Endothelial cell of umbilical vein (primary cell): ENCODE measurements around the gene VPS51. TPM values are rescaled to one million over a fixed set of nuclear protein-coding genes. Genes with fewer than 3 reads are reported as not detected.

Experiments
- BruUV-seq: library from RNA; stranded (reverse); fragments of 400-500 nt; replicated peaks from 2 replicates; lab custom pipeline; 2021; lab: Mats Ljungman, UMichigan
- CTCF ChIA-PET: fragments of 300-600, 350-600 bp; sonication (Branson Sonifier 250); formaldehyde crosslinking; loops from one replicate; lab custom pipeline; 2021; ENCODE audit warnings: antibody characterized with exemption, inconsistent platforms; lab: Charles Lee
- POLR2A ChIA-PET: fragments of 300-600, 350-600 bp; sonication (Branson Sonifier 250); formaldehyde crosslinking; loops from one replicate; lab custom pipeline; 2021; ENCODE audit warnings: antibody characterized with exemption, inconsistent platforms; lab: Charles Lee
- DNase-seq: peaks from one replicate; pipeline ENCODE4 v3.0.0-alpha.2; 2011; ENCODE audit warnings: low read depth, low spot score
- FAIRE-seq: peaks from 2 replicates; lab custom pipeline; 2011; peaks lifted over from hg19 to GRCh38; lab: Jason Lieb, UNC
- H2AFZ ChIP-seq: 2 replicates; pipeline ENCODE4 v1.6.0; 2012; ENCODE audit warnings: low read depth, low read length, control low read depth, inconsistent platforms
- H3K27ac ChIP-seq: 2 replicates; pipeline ENCODE4 v1.5.1; 2011; ENCODE audit warnings: low read depth, mild to moderate bottlenecking, control low read depth, low read length, moderate library complexity; ENCODE audit not compliant: insufficient read depth
- H3K27me3 ChIP-seq, 2 experiments: 2 replicates each; pipeline versions ENCODE4 v1.6.0 to v1.6.1; 2011; ENCODE audit warnings: low read length in 2 of 2, mixed read lengths in 1 of 2; ENCODE audit not compliant: control insufficient read depth in 2 of 2, insufficient read depth in 2 of 2
- H3K36me3 ChIP-seq, 2 experiments: 2 replicates in 1 of 2; 3 replicates in 1 of 2; pipeline ENCODE4 v1.5.1; 2011; ENCODE audit warnings: low read length in 2 of 2, mild to moderate bottlenecking in 1 of 2, moderate library complexity in 1 of 2; ENCODE audit not compliant: control insufficient read depth in 2 of 2, insufficient read depth in 2 of 2; ENCODE audit errors: extremely low read depth in 1 of 2
- H3K4me1 ChIP-seq: 3 replicates; pipeline ENCODE4 v1.5.1; 2011; ENCODE audit warnings: mild to moderate bottlenecking, low read length; ENCODE audit not compliant: control insufficient read depth, insufficient read depth; ENCODE audit errors: extremely low read depth
- H3K4me2 ChIP-seq: 2 replicates; pipeline ENCODE4 v1.6.1; 2011; ENCODE audit warnings: low read length, control low read depth, mixed read lengths; ENCODE audit not compliant: insufficient read depth
- H3K4me3 ChIP-seq, 3 experiments: fragments of 200-600 bp in 1 of 3; sonication (generic), shearing (Covaris generic) in 1 of 3; replicated peaks in 1 of 3; 2 replicates each; pipeline ENCODE4 v1.5.1; 2011 to 2016; ENCODE audit warnings: control low read depth in 3 of 3, low read length in 3 of 3, mild to moderate bottlenecking in 2 of 3, inconsistent platforms in 1 of 3, low read depth in 1 of 3, moderate library complexity in 1 of 3; ENCODE audit not compliant: insufficient read depth in 1 of 3
- H3K79me2 ChIP-seq: 2 replicates; pipeline ENCODE4 v1.6.0; 2012; ENCODE audit warnings: low read length, inconsistent platforms; ENCODE audit not compliant: control insufficient read depth, insufficient read depth
- H3K9ac ChIP-seq: replicated peaks from 2 replicates; pipeline ENCODE3; 2011; ENCODE audit warnings: low read length, control low read depth; ENCODE audit not compliant: insufficient read depth; ENCODE audit errors: extremely low read depth
- H3K9me1 ChIP-seq: replicated peaks from 3 replicates; pipeline ENCODE4 v1.6.0; 2011; ENCODE audit warnings: mild to moderate bottlenecking, low read length; ENCODE audit not compliant: control insufficient read depth, insufficient read depth; ENCODE audit errors: extremely low read depth
- H3K9me3 ChIP-seq: replicated peaks from 2 replicates; pipeline ENCODE4 v1.5.1; 2012; ENCODE audit warnings: low read length, inconsistent platforms; ENCODE audit not compliant: control insufficient read depth, insufficient read depth
- H4K20me1 ChIP-seq: replicated peaks from 2 replicates; pipeline ENCODE3; 2011; ENCODE audit warnings: mild to moderate bottlenecking, low read length; ENCODE audit not compliant: control insufficient read depth, insufficient read depth; ENCODE audit errors: extremely low read depth
- CTCF ChIP-seq, 2 donors: IDR thresholded peaks; 1 replicate in 1 of 2; 2 replicates in 1 of 2; pipeline ENCODE4 v1.5.1; 2011; ENCODE audit warnings: low read length in 2 of 2, mild to moderate bottlenecking in 2 of 2, moderate library complexity in 2 of 2, control low read depth in 1 of 2, inconsistent platforms in 1 of 2, low read depth in 1 of 2; ENCODE audit not compliant: insufficient read depth in 1 of 2; ENCODE audit errors: extremely low read depth in 1 of 2
- EZH2 ChIP-seq: IDR thresholded peaks from 2 replicates; pipeline ENCODE4 v1.6.1; 2012; ENCODE audit warnings: borderline replicate concordance, low read depth, mild to moderate bottlenecking, moderate library complexity, low read length, inconsistent platforms; ENCODE audit not compliant: severe bottlenecking
- FOS ChIP-seq: IDR thresholded peaks from 2 replicates; pipeline ENCODE4 v1.6.1; 2011; ENCODE audit warnings: mild to moderate bottlenecking, low read length, moderate library complexity, borderline replicate concordance; ENCODE audit not compliant: insufficient read depth
- GATA2 ChIP-seq: IDR thresholded peaks from 2 replicates; pipeline ENCODE4 v1.7.0; 2011; ENCODE audit warnings: low read depth, mild to moderate bottlenecking, moderate library complexity, mixed read lengths, low read length; ENCODE audit not compliant: insufficient read length, insufficient read depth
- JUN ChIP-seq: IDR thresholded peaks from 2 replicates; pipeline ENCODE4 v1.6.1; 2011; ENCODE audit warnings: borderline replicate concordance, low read depth; ENCODE audit not compliant: insufficient read length, insufficient read depth
- MYC ChIP-seq: IDR thresholded peaks from one replicate; pipeline ENCODE4 v1.6.1; 2011; ENCODE audit warnings: mild to moderate bottlenecking, low read depth, low read length
- POLR2A ChIP-seq: IDR thresholded peaks from 2 replicates; pipeline ENCODE4 v1.6.1; 2012; ENCODE audit warnings: low read depth, mild to moderate bottlenecking, control low read depth, low read length
- POLR2AphosphoS5 ChIP-seq: IDR thresholded peaks from 2 replicates; pipeline ENCODE4 v1.6.1; 2012; ENCODE audit warnings: low read depth, mild to moderate bottlenecking, control low read depth, low read length, moderate library complexity; ENCODE audit not compliant: insufficient read depth
- dilution Hi-C: fragments of 300-500 bp; cut with MboI; formaldehyde crosslinking; loops from one replicate; pipeline ENCODE4 v1.15.0; 2019; ENCODE audit warnings: low sequenced_read_pairs; ENCODE audit not compliant: extremely low pct_ligation_motif_present
- intact Hi-C: fragments of 100-400 bp; cut with micrococcal nuclease; formaldehyde crosslinking; loops from one replicate; pipeline ENCODE4 v1.10.0; 2022
- polyA plus RNA-seq, 4 experiments: library from polyadenylated mRNA; depleted of rRNA in 3 of 4; stranded (reverse) in 3 of 4; unstranded in 1 of 4; fragments of >200 nt; gene quantifications; 2 replicates each; pipeline versions ENCODE4 v1.2.1 to v1.2.3, GENCODE V29; 2011 to 2012; ENCODE audit warnings: missing spikeins in 1 of 4
- total RNA-seq: library from RNA; stranded (reverse); gene quantifications from 2 replicates; pipeline ENCODE4 v1.2.3, GENCODE V29; 2021
- TF ChIP-seq, protein P1 (sequence below): IDR thresholded peaks from 2 replicates; pipeline ENCODE4 v1.6.1; 2011; ENCODE audit not compliant: insufficient read depth, insufficient read length

VPS51 gene
- total and polyA plus RNA-seq, 2 donors (not counting 3 experiments of a cell fraction or from before 2014, with no cell fraction given), result 108 to 146 TPM

DNA sequence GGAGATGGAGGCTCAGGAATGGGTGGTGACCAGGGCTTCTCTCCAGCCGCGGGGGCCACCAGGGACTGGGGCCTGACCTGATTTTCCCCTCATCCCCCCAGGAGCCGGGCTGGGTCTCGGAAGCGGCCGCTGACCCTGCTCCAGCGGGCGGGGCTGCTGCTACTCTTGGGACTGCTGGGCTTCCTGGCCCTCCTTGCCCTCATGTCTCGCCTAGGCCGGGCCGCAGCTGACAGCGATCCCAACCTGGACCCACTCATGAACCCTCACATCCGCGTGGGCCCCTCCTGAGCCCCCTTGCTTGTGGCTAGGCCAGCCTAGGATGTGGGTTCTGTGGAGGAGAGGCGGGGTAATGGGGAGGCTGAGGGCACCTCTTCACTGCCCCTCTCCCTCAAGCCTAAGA lies 8.2 kb upstream of the VPS51 start:
- dilution Hi-C loops, result no loop called here
- POLR2A ChIA-PET, result no interaction called here
- peaks cover 5 to 28% of the 10 kb centered on the region in 2 experiments for H3K36me3 ChIP-seq
- H3K9ac ChIP-seq, result no peak overlapping the region
- no peak overlapping the region for H3K4me2 ChIP-seq
- peaks cover 14% of the 10 kb centered on the region for H3K4me1 ChIP-seq
- no peak for DNase-seq
- no peaks in the 10 kb centered on the region for H3K9me1 ChIP-seq
- CTCF ChIA-PET, result no interaction called here
- TF ChIP-seq GATA2 (no peak), EZH2 (no peak), JUN (no peak), POLR2A (no peak), POLR2AphosphoS5 (no peak), CTCF (IDR thresholded peaks at IDR 0.05; ENCODE audit: extremely low read depth in 1 of 2, insufficient read depth in 1 of 2, low read depth in 1 of 2, low read length in 2 of 2) (no peak), FOS (no peak), MYC (no peak)
- TF ChIP-seq, protein P1, sequence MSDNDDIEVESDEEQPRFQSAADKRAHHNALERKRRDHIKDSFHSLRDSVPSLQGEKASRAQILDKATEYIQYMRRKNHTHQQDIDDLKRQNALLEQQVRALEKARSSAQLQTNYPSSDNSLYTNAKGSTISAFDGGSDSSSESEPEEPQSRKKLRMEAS, result no peak
- intact Hi-C loops, result no loop called here
- H3K9me3 ChIP-seq, result no peaks in the 10 kb centered on the region
- H3K79me2 ChIP-seq, result peaks cover 19% of the 10 kb centered on the region
- no peaks in the 10 kb centered on the region for H3K27me3 ChIP-seq
- no peak overlapping the region for H2AFZ ChIP-seq
- H3K27ac ChIP-seq, result no peak overlapping the region
- H4K20me1 ChIP-seq, result no peaks in the 10 kb centered on the region
- no peak overlapping the region for H3K4me3 ChIP-seq
- BruUV-seq, result no TSS peak
- no peak for FAIRE-seq
